HG02571 (cell line): ENCODE data around the gene UBR1.
"Not testable (repeated sequence)": the region's sequence is repeated elsewhere in the genome, so short reads cannot be mapped to it uniquely, and the experiment has no call there.

ENCODE experiments used
- ATAC-seq: cut with Tn5 transposase; IDR thresholded peaks from one replicate; pipeline ENCODE4 v1.9.1; 2021; ENCODE audit warnings: mild to moderate bottlenecking, moderate library complexity; ENCODE audit not compliant: unreplicated experiment

Gene UBR1

GRCh38 chr15:43105778-43106485 is at the start of gene UBR1:
Gene UBR1, minus strand, starts transcription at chr15:43106038. Its CDS starts 16 bp downstream, at chr15:43106022.
- ATAC-seq, result peak; percentile 82

GRCh38 chr15:43153269-43153668 is 47.4 kb upstream of the UBR1 start:
- ATAC-seq, result no peak

GRCh38 chr15:43151688-43152087 is 45.9 kb upstream of the UBR1 start:
- no peak for ATAC-seq

GRCh38 chr15:43150191-43150929 is 44.5 kb upstream of the UBR1 start:
- no peak for ATAC-seq

- no peak for ATAC-seq
Observed at GRCh38 chr15:43146184-43146583, 40.3 kb upstream of the UBR1 start.

GRCh38 chr15:43144512-43144911 is 38.7 kb upstream of the UBR1 start:
- no peak for ATAC-seq

- ATAC-seq, result no peak
Observed at GRCh38 chr15:43143203-43143941, 37.5 kb upstream of the UBR1 start.

GRCh38 chr15:43135351-43135750 is 29.5 kb upstream of the UBR1 start:
- no peak for ATAC-seq

- peak; percentile 13 for ATAC-seq
Observed at GRCh38 chr15:43134157-43134635, 28.4 kb upstream of the UBR1 start.

- peak; percentile 90 for ATAC-seq
Observed at GRCh38 chr15:43133430-43134156, 27.8 kb upstream of the UBR1 start, which contains the start of gene TMEM62. Gene TMEM62, plus strand, starts transcription at chr15:43133586. Its CDS starts 217 bp downstream, at chr15:43133803.

- no peak for ATAC-seq
Observed at GRCh38 chr15:43132830-43133429, 27.1 kb upstream of the UBR1 start.

- ATAC-seq, result no peak
Observed at GRCh38 chr15:43128980-43129335, 23.1 kb upstream of the UBR1 start.

GRCh38 chr15:43128174-43128979 is 22.5 kb upstream of the UBR1 start:
- ATAC-seq, result not testable (repeated sequence)

- no peak for ATAC-seq
Observed at GRCh38 chr15:43127752-43128151, 21.9 kb upstream of the UBR1 start.

- no peak for ATAC-seq
Observed at GRCh38 chr15:43126356-43126755, 20.5 kb upstream of the UBR1 start.

GRCh38 chr15:43125100-43125661 is 19.3 kb upstream of the UBR1 start:
- ATAC-seq, result no peak

GRCh38 chr15:43121863-43122262 is 16.0 kb upstream of the UBR1 start:
- no peak for ATAC-seq

- ATAC-seq, result no peak
Observed at GRCh38 chr15:43118829-43119228, 13.0 kb upstream of the UBR1 start.

- no peak for ATAC-seq
Observed at GRCh38 chr15:43118286-43118685, 12.4 kb upstream of the UBR1 start.
